Stimulated activated CD4-positive, alpha-beta T cell treated with anti-CD3 and anti-CD28 coated beads, Interleukin-2, amount 100 ng/mL, for 24 hours (primary cell): Measurements from ENCODE around the gene CCT7.

Source experiments
- DNase-seq, 2 donors: peaks; one replicate each; pipeline ENCODE4 v3.0.0-alpha.2; 2020

CCT7 gene

GRCh38 chr2:73269686-73270465 lies 35.8 kb downstream of the CCT7 start:
- DNase-seq = no peak

GRCh38 chr2:73272270-73272669 lies 38.2 kb downstream of the CCT7 start:
- DNase-seq = no peak

- no peak for DNase-seq
These were observed 45.7 kb downstream of the CCT7 start for GRCh38 chr2:73279852-73280251.

GRCh38 chr2:73281244-73281643 lies 47.1 kb downstream of the CCT7 start:
- no peak for DNase-seq

GRCh38 chr2:73282924-73283544 lies 48.9 kb downstream of the CCT7 start:
- no peak for DNase-seq

DNA sequence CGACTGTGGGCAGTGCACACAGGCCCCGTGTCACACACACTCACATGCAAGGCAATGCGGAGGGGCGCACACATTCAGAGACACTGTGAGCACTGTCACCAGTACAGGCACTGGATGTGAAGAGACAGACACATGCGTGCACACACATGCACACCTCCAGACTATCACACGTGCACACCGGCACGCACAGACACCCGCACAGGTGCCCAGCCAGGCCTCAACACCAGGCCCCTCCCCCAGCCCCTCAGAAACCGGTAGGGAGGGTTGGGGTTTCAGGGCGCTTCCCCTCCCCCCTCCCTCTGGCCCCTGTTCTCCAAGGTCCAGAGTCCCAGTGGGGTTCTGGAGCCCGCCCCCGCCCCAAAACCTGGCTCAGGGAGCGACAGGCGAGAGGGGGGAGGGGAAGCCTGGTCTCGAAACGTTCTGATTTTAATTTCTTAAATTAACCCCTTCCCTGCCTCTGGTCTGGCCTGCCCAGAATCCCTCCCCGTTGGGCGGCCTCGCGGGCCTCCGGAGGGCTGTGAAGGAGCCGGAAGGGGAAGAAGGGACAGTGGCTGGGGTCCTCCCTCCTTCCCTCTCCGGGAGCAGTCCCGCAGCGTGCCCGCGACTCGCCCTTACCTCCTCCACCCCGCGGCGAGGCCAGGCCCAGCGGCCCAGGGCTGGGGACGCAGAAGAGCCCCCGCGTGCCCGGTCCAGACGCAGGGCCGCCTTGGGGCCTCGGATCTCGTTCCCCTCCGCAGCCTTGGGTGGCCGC lies 49.6 kb downstream of the CCT7 start:
- DNase-seq = peak; percentile 26 to 58

GRCh38 chr2:73284296-73285158 lies 50.4 kb downstream of the CCT7 start, which contains the start of gene FBXO41:
Gene FBXO41, minus strand, starts transcription at chr2:73284478. Its CDS starts 14,848 bp downstream, at chr2:73269630.
- peak; percentile 76 to 85 for DNase-seq

DNA sequence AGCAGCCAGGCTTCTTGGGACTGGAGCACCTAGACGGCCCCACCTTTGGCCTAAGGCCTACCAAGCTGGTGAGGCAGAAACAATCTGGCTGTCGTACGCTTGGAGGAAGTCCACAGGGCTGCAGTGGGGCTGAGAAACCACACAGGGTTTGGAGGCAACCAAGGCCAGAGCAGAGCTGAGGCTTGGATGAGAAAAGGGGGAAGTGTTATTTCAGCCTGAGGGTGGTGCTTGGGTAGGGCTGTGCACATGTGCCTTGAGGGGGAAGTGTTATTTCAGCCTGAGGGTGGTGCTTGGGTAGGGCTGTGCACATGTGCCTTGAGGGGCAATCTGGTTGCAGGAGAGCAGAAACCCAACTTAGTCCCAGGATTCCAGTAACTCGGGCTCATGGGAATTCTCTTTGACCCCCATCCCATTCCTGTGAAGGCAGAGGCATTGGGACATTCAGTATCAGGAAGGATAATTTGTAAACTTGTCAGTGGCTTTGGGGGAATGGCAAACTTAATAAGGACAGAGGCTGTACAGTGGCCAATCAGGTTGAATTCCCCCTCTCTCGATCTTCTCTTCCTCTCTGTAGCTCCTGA lies 51.1 kb downstream of the CCT7 start:
- DNase-seq = peak in 1 of 2 donors; percentile 21

- DNase-seq = no peak
These were observed 52.1 kb downstream of the CCT7 start for GRCh38 chr2:73286134-73286655.

DNA sequence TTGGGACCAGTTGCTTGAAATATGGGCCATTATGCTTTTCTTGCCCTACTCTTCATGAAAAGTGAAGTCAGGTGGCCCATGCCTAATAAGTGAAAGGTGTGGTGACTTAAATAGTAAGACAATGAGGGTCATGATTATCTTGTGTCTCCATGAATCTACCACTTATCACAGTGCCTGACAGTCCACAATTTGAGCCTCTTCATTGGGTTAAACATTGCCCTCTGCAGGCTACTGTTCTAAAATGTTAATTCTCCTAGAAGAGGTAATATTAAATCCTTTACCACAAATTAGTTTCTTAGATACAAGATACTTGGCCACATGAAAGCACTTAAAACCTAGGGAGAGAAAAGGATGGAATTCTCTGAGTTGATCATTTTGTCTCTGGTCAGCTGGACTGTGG lies 55.2 kb downstream of the CCT7 start:
- no peak for DNase-seq

- peak; percentile 49 to 58 for DNase-seq
These were observed 56.1 kb downstream of the CCT7 start for GRCh38 chr2:73290049-73290839.

GRCh38 chr2:73291093-73291460 lies 57.0 kb downstream of the CCT7 start:
- peak; percentile 65 to 72 for DNase-seq

GRCh38 chr2:73291461-73292315 lies 57.6 kb downstream of the CCT7 start:
- DNase-seq = peak in 1 of 2 donors; percentile 20

DNA sequence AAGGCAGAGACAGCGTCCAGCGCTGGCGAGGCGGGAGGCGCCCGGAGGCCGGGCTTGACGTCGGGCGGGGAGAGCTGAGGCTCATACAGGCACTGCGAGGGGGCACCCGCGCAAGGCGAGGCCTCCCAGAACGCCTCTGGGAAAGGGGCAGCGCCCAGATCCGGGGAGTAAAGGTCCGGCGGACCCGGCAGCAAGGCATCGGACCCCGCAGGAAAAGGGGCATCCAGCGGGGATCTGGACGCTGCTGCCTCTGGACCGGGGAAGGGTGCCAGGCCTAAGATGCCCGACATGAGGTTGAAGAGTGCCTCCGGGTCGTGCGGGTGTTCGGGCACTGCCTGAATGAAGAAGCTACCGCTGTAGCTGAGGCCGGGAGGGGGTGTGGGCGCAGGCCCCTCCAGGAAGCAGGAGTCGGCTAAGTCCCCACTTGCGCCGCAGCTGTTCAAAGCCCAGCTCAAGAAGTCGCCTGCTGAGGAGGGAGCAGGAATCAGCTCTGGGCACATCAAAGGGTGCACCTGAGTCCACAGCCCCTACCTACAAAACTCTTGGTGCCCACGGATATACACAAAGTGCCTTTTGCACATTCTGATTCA lies 58.3 kb downstream of the CCT7 start:
- peak in 1 of 2 donors; percentile 15 for DNase-seq

DNA sequence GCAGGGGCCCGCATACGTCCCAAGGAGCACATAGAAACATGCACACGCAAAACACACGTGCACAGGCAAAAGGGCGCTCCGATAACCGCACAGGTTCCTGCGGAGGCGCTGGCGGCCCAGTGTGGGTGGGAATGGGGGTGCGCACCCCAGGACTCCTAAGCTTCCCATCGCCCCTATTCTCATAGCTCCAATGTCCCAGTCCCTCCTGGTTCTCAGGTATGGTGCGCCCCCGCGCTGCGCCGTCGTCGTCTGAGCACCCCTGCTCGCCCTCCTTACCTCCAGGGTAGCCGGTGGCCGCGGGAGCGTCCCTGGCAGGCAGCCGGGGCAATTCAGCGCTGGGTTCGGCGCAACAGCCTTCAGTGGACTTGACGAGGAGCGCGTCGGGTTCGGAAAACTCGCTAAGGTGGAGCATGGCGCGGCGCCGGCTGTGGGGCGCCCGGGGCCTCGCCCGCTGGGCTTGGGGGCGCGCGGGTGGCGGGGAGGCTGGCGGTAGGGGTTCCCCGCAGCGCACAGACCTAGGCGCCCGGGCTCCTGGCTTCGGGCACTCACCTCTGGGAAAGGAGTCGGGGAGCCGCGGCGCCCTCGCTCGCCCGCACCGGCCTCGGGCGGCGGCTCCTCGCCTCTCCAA lies 58.9 kb downstream of the CCT7 start:
- peak in 1 of 2 donors; percentile 20 for DNase-seq

- DNase-seq = peak; percentile 90
These were observed 59.5 kb downstream of the CCT7 start, which contains the start of gene EGR4 for GRCh38 chr2:73293534-73294171. Gene EGR4, minus strand, starts transcription at chr2:73293548. Its CDS starts 231 bp downstream, at chr2:73293317.

DNA sequence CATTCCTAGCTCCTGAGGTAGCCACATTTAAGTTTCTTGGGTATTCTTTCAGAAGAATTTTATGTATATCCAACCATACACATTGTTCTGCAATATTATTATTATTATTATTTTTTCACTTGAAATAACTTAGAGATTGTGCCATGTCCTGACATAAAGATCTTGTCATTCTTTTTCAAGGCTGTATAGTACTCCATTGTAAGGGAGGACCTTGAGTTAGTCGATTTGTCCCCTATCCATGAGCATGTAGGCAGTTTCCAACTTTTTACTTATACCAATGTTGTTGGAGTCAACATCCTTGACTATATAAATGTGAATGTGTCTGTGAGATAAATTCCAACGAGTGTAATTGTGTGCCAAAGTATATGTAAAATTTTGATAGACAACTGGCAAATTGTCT lies 60.1 kb downstream of the CCT7 start:
- DNase-seq = no peak

DNA sequence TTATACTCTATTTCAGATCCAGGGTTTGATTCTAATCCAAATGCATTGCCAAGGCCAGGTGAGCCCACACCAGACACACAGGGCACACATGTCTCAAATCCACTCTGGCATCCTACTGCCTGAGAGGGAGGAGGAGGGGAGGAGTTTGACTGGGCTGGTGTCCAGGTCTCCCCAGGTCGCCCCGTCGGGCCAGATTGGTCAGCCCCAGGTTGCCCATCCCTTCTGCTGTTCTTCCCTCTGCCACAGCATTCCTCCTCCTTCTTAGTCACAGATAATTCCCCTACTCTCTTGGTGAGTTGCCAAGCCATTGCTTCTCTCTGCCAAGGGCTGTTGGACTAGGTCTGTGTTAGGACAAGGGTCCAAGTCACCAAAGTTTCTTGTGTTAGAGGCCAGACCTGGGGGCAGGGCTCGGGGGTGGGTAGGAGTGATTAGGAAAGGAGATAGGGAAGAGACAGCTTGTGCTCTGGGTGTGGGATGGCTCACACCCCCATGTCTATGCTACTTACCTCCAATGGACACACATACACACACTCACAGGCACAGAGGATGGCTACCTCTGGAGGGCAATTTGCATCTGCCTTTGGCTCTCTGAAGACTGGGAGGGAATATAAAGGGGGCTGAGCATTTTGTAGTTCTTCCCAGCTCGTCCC lies 61.8 kb downstream of the CCT7 start:
- DNase-seq = no peak
